ENCODE results near the gene RPS6KA2.

The RPS6KA2 gene

GRCh38 chr6:166438211-166438861 is 188.7 kb downstream of the RPS6KA2 start:
- no peak for DNase-seq

GRCh38 chr6:166437661-166438060 is 189.4 kb downstream of the RPS6KA2 start:
- no peak for DNase-seq

GRCh38 chr6:166436195-166437139 is 190.6 kb downstream of the RPS6KA2 start:
- DNase-seq, result no peak

GRCh38 chr6:166435574-166435973 is 191.5 kb downstream of the RPS6KA2 start:
- DNase-seq, result no peak

GRCh38 chr6:166434336-166434735 is 192.7 kb downstream of the RPS6KA2 start:
- no peak for DNase-seq

- DNase-seq, result no peak
Measured at GRCh38 chr6:166433096-166433495, 194.0 kb downstream of the RPS6KA2 start.

- DNase-seq, result no peak
Measured at GRCh38 chr6:166430269-166430668, 196.8 kb downstream of the RPS6KA2 start.

- DNase-seq, result no peak
Measured at GRCh38 chr6:166424431-166424830, 202.6 kb downstream of the RPS6KA2 start.

- no peak for DNase-seq
Measured at GRCh38 chr6:166423781-166424180, 203.3 kb downstream of the RPS6KA2 start.

- no peak for DNase-seq
Measured at GRCh38 chr6:166423051-166423745, 203.9 kb downstream of the RPS6KA2 start.

GRCh38 chr6:166422201-166422940 is 204.7 kb downstream of the RPS6KA2 start:
- DNase-seq, result no peak

GRCh38 chr6:166420351-166420750 is 206.7 kb downstream of the RPS6KA2 start:
- peak; percentile 10 for DNase-seq

- DNase-seq, result no peak
Measured at GRCh38 chr6:166419717-166420116, 207.3 kb downstream of the RPS6KA2 start.

GRCh38 chr6:166419286-166419685 is 207.8 kb downstream of the RPS6KA2 start:
- no peak for DNase-seq

- DNase-seq, result no peak
Measured at GRCh38 chr6:166418691-166419143, 208.3 kb downstream of the RPS6KA2 start.

GRCh38 chr6:166417285-166417691 is 209.8 kb downstream of the RPS6KA2 start:
- no peak for DNase-seq

- DNase-seq, result no peak
Measured at GRCh38 chr6:166415833-166416347, 211.2 kb downstream of the RPS6KA2 start.

- no peak for DNase-seq
Measured at GRCh38 chr6:166415306-166415705, 211.7 kb downstream of the RPS6KA2 start.

GRCh38 chr6:166413491-166413951 is 213.5 kb downstream of the RPS6KA2 start:
- no peak for DNase-seq

GRCh38 chr6:166412911-166413384 is 214.1 kb downstream of the RPS6KA2 start:
- no peak for DNase-seq

- DNase-seq, result no peak
Measured at GRCh38 chr6:166412156-166412910, 214.7 kb downstream of the RPS6KA2 start.
